ENCODE data around the gene CTBP1.
A peak's percentile ranks its signal among the peaks of the same experiment; 100 is the strongest.

CTBP1 gene

GRCh38 chr4:1199556-1200331 lies 49.2 kb downstream of the CTBP1 start:
- DNase-seq (ENCODE audit: low read depth), result no peak
- H3K4me3 ChIP-seq (replicated peaks; ENCODE audit: low read depth, low read length), result peak overlapping the region; percentile 34

GRCh38 chr4:1198098-1198844 lies 50.7 kb downstream of the CTBP1 start:
- no peak for TF ChIP-seq CTCF (IDR thresholded peaks at IDR 0.05; ENCODE audit: low read length, missing control alignments)
- no peak overlapping the region for H3K4me3 ChIP-seq (replicated peaks; ENCODE audit: low read depth, low read length)
- DNase-seq (ENCODE audit: low read depth), result no peak

More at GRCh38 chr4:1199556-1200331, 49.2 kb downstream of the CTBP1 start:
- no peak for TF ChIP-seq CTCF (IDR thresholded peaks at IDR 0.05; ENCODE audit: low read length, missing control alignments)

GRCh38 chr4:1196421-1197183 lies 52.3 kb downstream of the CTBP1 start:
- no peak overlapping the region for H3K4me3 ChIP-seq (replicated peaks; ENCODE audit: low read depth, low read length)
- no peak for DNase-seq (ENCODE audit: low read depth)
- TF ChIP-seq CTCF (IDR thresholded peaks at IDR 0.05; ENCODE audit: low read length, missing control alignments), result no peak

GRCh38 chr4:1195891-1196401 lies 53.0 kb downstream of the CTBP1 start:
- DNase-seq (ENCODE audit: low read depth), result no peak
- TF ChIP-seq CTCF (IDR thresholded peaks at IDR 0.05; ENCODE audit: low read length, missing control alignments), result no peak
- H3K4me3 ChIP-seq (replicated peaks; ENCODE audit: low read depth, low read length), result no peak overlapping the region

GRCh38 chr4:1195109-1195671 lies 53.7 kb downstream of the CTBP1 start:
- H3K4me3 ChIP-seq (replicated peaks; ENCODE audit: low read depth, low read length), result no peak overlapping the region
- no peak for DNase-seq (ENCODE audit: low read depth)
- TF ChIP-seq CTCF (IDR thresholded peaks at IDR 0.05; ENCODE audit: low read length, missing control alignments), result no peak

Measured in fibroblast of pulmonary artery (primary cell).